SK-N-SH treated with all-trans-retinoic acid at 6 μM for 48 hours (cell line): ENCODE results near the gene HLA-DRA.

ENCODE experiments used
- ARNTL ChIP-seq: fragments of 450-650 bp; formaldehyde crosslinking; IDR thresholded peaks from 2 replicates; pipeline ENCODE4 v1.5.0; 2020; ENCODE audit warnings: low read depth, mild to moderate bottlenecking, moderate library complexity, borderline replicate concordance
- BACH2 ChIP-seq: fragments of 250-450 bp; sonication (Bioruptor Pico); IDR thresholded peaks from 2 replicates; pipeline ENCODE4 v1.9.0; 2021; ENCODE audit warnings: mild to moderate bottlenecking, borderline replicate concordance
- CSRNP3 ChIP-seq: fragments of 250-450 bp; sonication (Bioruptor Pico); IDR thresholded peaks from 2 replicates; pipeline ENCODE4 v1.5.1; 2021; ENCODE audit warnings: mild to moderate bottlenecking, moderate library complexity
- ISL1 ChIP-seq: fragments of 250-450 bp; sonication (Bioruptor Pico); IDR thresholded peaks from 2 replicates; pipeline ENCODE4 v2.1.2; 2022; ENCODE audit warnings: mild to moderate bottlenecking, moderate library complexity
- POU6F1 ChIP-seq: fragments of 250-450 bp; sonication (Bioruptor Pico); IDR thresholded peaks from 2 replicates; pipeline ENCODE4 v1.8.0; 2021; ENCODE audit warnings: low read depth, mild to moderate bottlenecking, moderate library complexity, borderline replicate concordance
- RARB ChIP-seq: fragments of 250-450 bp; sonication (Bioruptor Pico); IDR thresholded peaks from 2 replicates; pipeline ENCODE4 v1.8.0; 2021; ENCODE audit warnings: mild to moderate bottlenecking, moderate library complexity
- ZC3H10 ChIP-seq: fragments of 250-450 bp; sonication (Bioruptor Pico); IDR thresholded peaks from 2 replicates; pipeline ENCODE4 v1.5.1; 2021; ENCODE audit warnings: mild to moderate bottlenecking, moderate library complexity
- TF ChIP-seq, protein P1 (sequence below): fragments of 250-450 bp; sonication (Bioruptor Pico); IDR thresholded peaks from 2 replicates; pipeline ENCODE4 v1.5.1; 2020; ENCODE audit warnings: low read depth, mild to moderate bottlenecking, moderate library complexity
- TF ChIP-seq, protein P2 (sequence below): fragments of 250-450 bp; sonication (Bioruptor Pico); IDR thresholded peaks from 2 replicates; pipeline ENCODE4 v1.8.0; 2020; ENCODE audit warnings: mild to moderate bottlenecking, moderate library complexity, borderline replicate concordance

DNA sequence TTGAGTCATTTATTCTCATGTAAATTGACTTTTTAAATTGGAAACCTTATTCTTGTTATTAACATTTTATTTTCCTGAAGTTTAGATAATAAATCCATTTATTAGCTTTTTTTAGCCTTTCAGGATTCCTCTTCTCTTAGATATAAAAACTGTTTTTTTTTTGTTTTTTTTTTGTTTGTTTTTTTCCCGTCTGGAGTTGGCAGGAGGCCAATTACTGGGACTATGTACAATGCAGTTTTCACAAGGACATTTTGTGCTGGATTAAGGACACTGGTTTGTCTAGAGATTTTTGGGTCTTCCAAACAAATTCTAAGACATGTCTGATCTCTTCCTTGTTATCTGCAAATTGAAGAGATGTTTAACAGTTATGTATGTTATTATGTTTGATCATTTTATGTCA lies 34.0 kb upstream of the HLA-DRA start:
- TF ChIP-seq BACH2, result no peak
- TF ChIP-seq, protein P1, sequence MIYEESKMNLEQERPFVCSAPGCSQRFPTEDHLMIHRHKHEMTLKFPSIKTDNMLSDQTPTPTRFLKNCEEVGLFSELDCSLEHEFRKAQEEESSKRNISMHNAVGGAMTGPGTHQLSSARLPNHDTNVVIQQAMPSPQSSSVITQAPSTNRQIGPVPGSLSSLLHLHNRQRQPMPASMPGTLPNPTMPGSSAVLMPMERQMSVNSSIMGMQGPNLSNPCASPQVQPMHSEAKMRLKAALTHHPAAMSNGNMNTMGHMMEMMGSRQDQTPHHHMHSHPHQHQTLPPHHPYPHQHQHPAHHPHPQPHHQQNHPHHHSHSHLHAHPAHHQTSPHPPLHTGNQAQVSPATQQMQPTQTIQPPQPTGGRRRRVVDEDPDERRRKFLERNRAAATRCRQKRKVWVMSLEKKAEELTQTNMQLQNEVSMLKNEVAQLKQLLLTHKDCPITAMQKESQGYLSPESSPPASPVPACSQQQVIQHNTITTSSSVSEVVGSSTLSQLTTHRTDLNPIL (CRISPR knock-in tag), result no peak
- TF ChIP-seq, protein P2, sequence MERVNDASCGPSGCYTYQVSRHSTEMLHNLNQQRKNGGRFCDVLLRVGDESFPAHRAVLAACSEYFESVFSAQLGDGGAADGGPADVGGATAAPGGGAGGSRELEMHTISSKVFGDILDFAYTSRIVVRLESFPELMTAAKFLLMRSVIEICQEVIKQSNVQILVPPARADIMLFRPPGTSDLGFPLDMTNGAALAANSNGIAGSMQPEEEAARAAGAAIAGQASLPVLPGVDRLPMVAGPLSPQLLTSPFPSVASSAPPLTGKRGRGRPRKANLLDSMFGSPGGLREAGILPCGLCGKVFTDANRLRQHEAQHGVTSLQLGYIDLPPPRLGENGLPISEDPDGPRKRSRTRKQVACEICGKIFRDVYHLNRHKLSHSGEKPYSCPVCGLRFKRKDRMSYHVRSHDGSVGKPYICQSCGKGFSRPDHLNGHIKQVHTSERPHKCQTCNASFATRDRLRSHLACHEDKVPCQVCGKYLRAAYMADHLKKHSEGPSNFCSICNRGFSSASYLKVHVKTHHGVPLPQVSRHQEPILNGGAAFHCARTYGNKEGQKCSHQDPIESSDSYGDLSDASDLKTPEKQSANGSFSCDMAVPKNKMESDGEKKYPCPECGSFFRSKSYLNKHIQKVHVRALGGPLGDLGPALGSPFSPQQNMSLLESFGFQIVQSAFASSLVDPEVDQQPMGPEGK (CRISPR knock-in tag), result no peak
- no peak for TF ChIP-seq CSRNP3 (CRISPR knock-in tag)
- TF ChIP-seq ARNTL (CRISPR knock-in tag), result no peak
- TF ChIP-seq POU6F1 (CRISPR knock-in tag), result no peak
- TF ChIP-seq ZC3H10 (CRISPR knock-in tag), result no peak
- no peak for TF ChIP-seq ISL1 (CRISPR knock-in tag)
- TF ChIP-seq RARB, result no peak
